Body of pancreas (tissue), 4 donors: ENCODE data around the gene FCRL5.

Experiments used
- POLR2A ChIP-seq, 3 donors: fragments of 450-650 bp; IDR thresholded peaks; one replicate each; pipeline ENCODE4 v1.6.1; 2016; ENCODE audit warnings: antibody characterized with exemption in 3 of 3, mild to moderate bottlenecking in 2 of 3
- TF ChIP-seq, protein P1 (sequence below), 7 experiments: fragments of 450-650 bp in 4 of 7; fragments of 200-600 bp in 3 of 7; sonication (generic) in 3 of 7; IDR thresholded peaks; one replicate each; pipeline ENCODE4 v1.5.1; 2016 to 2019; ENCODE audit warnings: antibody characterized with exemption in 7 of 7

DNA sequence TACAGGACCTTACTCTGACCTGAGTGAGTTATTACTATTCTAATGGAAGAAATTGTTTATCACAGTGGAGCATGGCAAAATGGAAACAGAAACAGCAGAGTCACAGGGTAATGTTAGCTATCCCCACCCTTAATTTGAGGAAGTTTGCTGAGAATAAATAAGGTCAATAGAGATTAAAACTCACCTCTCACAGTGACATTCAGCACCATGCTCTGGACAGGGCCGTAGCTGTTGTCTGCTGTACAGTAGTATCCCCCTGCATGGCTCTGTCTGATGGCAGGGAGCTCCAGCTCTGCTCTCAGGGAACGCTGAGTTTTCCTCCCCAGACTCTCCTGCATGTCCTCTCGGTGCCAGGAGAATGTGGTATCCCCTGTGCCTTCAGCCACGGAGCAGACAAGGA, 33.7 kb upstream of the FCRL5 start:
- TF ChIP-seq POLR2A (IDR thresholded peaks at IDR 0.05) = no peak
- TF ChIP-seq, protein P1, sequence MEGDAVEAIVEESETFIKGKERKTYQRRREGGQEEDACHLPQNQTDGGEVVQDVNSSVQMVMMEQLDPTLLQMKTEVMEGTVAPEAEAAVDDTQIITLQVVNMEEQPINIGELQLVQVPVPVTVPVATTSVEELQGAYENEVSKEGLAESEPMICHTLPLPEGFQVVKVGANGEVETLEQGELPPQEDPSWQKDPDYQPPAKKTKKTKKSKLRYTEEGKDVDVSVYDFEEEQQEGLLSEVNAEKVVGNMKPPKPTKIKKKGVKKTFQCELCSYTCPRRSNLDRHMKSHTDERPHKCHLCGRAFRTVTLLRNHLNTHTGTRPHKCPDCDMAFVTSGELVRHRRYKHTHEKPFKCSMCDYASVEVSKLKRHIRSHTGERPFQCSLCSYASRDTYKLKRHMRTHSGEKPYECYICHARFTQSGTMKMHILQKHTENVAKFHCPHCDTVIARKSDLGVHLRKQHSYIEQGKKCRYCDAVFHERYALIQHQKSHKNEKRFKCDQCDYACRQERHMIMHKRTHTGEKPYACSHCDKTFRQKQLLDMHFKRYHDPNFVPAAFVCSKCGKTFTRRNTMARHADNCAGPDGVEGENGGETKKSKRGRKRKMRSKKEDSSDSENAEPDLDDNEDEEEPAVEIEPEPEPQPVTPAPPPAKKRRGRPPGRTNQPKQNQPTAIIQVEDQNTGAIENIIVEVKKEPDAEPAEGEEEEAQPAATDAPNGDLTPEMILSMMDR (IDR thresholded peaks at IDR 0.05) = no peak
